Trophoblast cell (in vitro differentiated cells and primary cell): Measurements from ENCODE around the gene DIAPH3.

Experiments
- DNase-seq, 2 donors: peaks; one replicate each; pipeline ENCODE4 v3.0.0-alpha.2; 2016
- H2AFZ ChIP-seq: 2 replicates; pipeline ENCODE4 v1.6.1; 2013; ENCODE audit warnings: low read length, moderate library complexity, mild to moderate bottlenecking; ENCODE audit not compliant: insufficient read depth, poor library complexity
- H2AK5ac ChIP-seq: 2 replicates; pipeline ENCODE4 v1.6.1; 2013; ENCODE audit warnings: mild to moderate bottlenecking, low read length
- H2BK120ac ChIP-seq: 2 replicates; pipeline ENCODE4 v1.6.1; 2013; ENCODE audit warnings: low read length, mild to moderate bottlenecking, moderate library complexity; ENCODE audit not compliant: insufficient read depth, poor library complexity
- H2BK12ac ChIP-seq: 2 replicates; pipeline ENCODE4 v1.6.1; 2013; ENCODE audit warnings: mild to moderate bottlenecking, low read length, moderate library complexity
- H2BK5ac ChIP-seq: 2 replicates; pipeline ENCODE4 v1.6.1; 2013; ENCODE audit warnings: low read length, low read depth, moderate library complexity, mild to moderate bottlenecking; ENCODE audit not compliant: poor library complexity
- H3K14ac ChIP-seq: 2 replicates; pipeline ENCODE4 v1.6.1; 2013; ENCODE audit warnings: mild to moderate bottlenecking, low read length
- H3K18ac ChIP-seq: 2 replicates; pipeline ENCODE4 v1.6.1; 2013; ENCODE audit warnings: mild to moderate bottlenecking, low read length
- H3K23ac ChIP-seq: 2 replicates; pipeline ENCODE4 v1.6.1; 2013; ENCODE audit warnings: low read length
- H3K27ac ChIP-seq: 2 replicates; pipeline ENCODE4 v1.5.1; 2013; ENCODE audit warnings: low read depth, mild to moderate bottlenecking, inconsistent platforms, low read length, moderate library complexity
- H3K27me3 ChIP-seq: 2 replicates; pipeline ENCODE4 v1.6.1; 2013; ENCODE audit warnings: inconsistent platforms, mild to moderate bottlenecking, low read length, moderate library complexity; ENCODE audit not compliant: insufficient read depth
- H3K36me3 ChIP-seq, 2 experiments: 1 replicate in 1 of 2; 2 replicates in 1 of 2; pipeline ENCODE4 v1.6.1; 2013; ENCODE audit warnings: low read length in 2 of 2, mild to moderate bottlenecking in 2 of 2, moderate library complexity in 1 of 2; ENCODE audit not compliant: insufficient read depth in 2 of 2, control insufficient read depth in 1 of 2
- H3K4ac ChIP-seq: 2 replicates; pipeline ENCODE4 v1.6.1; 2013; ENCODE audit warnings: low read depth, mild to moderate bottlenecking, low read length, moderate library complexity
- H3K4me1 ChIP-seq, 2 experiments: 1 replicate in 1 of 2; 2 replicates in 1 of 2; pipeline ENCODE4 v1.6.1; 2013; ENCODE audit warnings: low read length in 2 of 2, mild to moderate bottlenecking in 2 of 2, moderate library complexity in 1 of 2; ENCODE audit not compliant: insufficient read depth in 2 of 2, control insufficient read depth in 1 of 2
- H3K4me2 ChIP-seq: 2 replicates; pipeline ENCODE4 v1.6.1; 2013; ENCODE audit warnings: inconsistent platforms, mild to moderate bottlenecking, low read length, moderate library complexity
- H3K4me3 ChIP-seq: 2 replicates; pipeline ENCODE4 v1.5.1; 2013; ENCODE audit warnings: mild to moderate bottlenecking, low read depth, low read length, inconsistent platforms
- H3K79me1 ChIP-seq: one replicate; pipeline ENCODE4 v1.6.1; 2013; ENCODE audit warnings: low read length
- H3K79me2 ChIP-seq: 2 replicates; pipeline ENCODE4 v1.6.1; 2013; ENCODE audit warnings: low read length, mild to moderate bottlenecking; ENCODE audit not compliant: control insufficient read depth, insufficient read depth, poor library complexity
- H3K9ac ChIP-seq: 2 replicates; pipeline ENCODE4 v1.6.1; 2013; ENCODE audit warnings: mild to moderate bottlenecking, low read length
- H3K9me3 ChIP-seq: 2 replicates; pipeline ENCODE4 v1.6.1; 2013; ENCODE audit warnings: low read depth, mild to moderate bottlenecking, control low read depth, inconsistent platforms, low read length; ENCODE audit not compliant: insufficient read depth
- H4K12ac ChIP-seq: 2 replicates; pipeline ENCODE4 v1.6.1; 2013; ENCODE audit warnings: low read depth, mild to moderate bottlenecking, low read length, moderate library complexity
- H4K8ac ChIP-seq: 2 replicates; pipeline ENCODE4 v1.6.1; 2013; ENCODE audit warnings: low read depth, mild to moderate bottlenecking, low read length, moderate library complexity
- H4K91ac ChIP-seq: one replicate; pipeline ENCODE4 v1.6.1; 2013; ENCODE audit warnings: low read depth, mild to moderate bottlenecking, low read length, moderate library complexity
- WGBS: extraction: QIAGEN DNeasy Blood & Tissue Kit; methylation state at CpG from one replicate; pipeline ENCODE4 v1.1.7; 2013; ENCODE audit warnings: missing lambda C conversion rate; ENCODE audit not compliant: insufficient read length, insufficient coverage; ENCODE audit errors: extremely low coverage; 5-methylcytosine and 5-hydroxymethylcytosine counted together

DIAPH3 gene

GRCh38 chr13:60138674-60139073 lies 25.1 kb downstream of the DIAPH3 start:
- no peaks in the 10 kb centered on the region for H3K27me3 ChIP-seq
- H3K4me3 ChIP-seq: no peak overlapping the region
- peaks cover 0 to 2% of the 10 kb centered on the region in 2 experiments for H3K36me3 ChIP-seq
- H2AFZ ChIP-seq: no peak overlapping the region
- H3K4me1 ChIP-seq: no peaks in the 10 kb centered on the region
- no peak overlapping the region for H2AK5ac ChIP-seq
- no peaks in the 10 kb centered on the region for H3K9me3 ChIP-seq
- no peak overlapping the region for H3K9ac ChIP-seq
- H2BK120ac ChIP-seq: no peak overlapping the region
- H3K4ac ChIP-seq: no peak overlapping the region
- no peak overlapping the region for H3K27ac ChIP-seq
- WGBS: no CpG with 5 or more reads among the region's 1 CpG
- H3K4me2 ChIP-seq: no peak overlapping the region
- H4K8ac ChIP-seq: no peak overlapping the region
- H3K23ac ChIP-seq: no peak overlapping the region
- H3K18ac ChIP-seq: no peak overlapping the region
- H2BK12ac ChIP-seq: no peak overlapping the region
- H3K79me1 ChIP-seq: no peaks in the 10 kb centered on the region
- H2BK5ac ChIP-seq: no peak overlapping the region
- DNase-seq: peak in 1 of 2 donors; percentile 29
- no peak overlapping the region for H3K14ac ChIP-seq
- H4K91ac ChIP-seq: no peak overlapping the region
- no peak overlapping the region for H4K12ac ChIP-seq
- peaks cover 2% of the 10 kb centered on the region for H3K79me2 ChIP-seq

- DNase-seq: peak; percentile 85 to 97
- H2AFZ ChIP-seq: no peak overlapping the region
- no peak overlapping the region for H2BK120ac ChIP-seq
- H2AK5ac ChIP-seq: no peak overlapping the region
- no peak overlapping the region for H2BK5ac ChIP-seq
- H3K4me1 ChIP-seq: no peaks in the 10 kb centered on the region
- H3K4me2 ChIP-seq: no peak overlapping the region
- no CpG with 5 or more reads among the region's 8 CpGs for WGBS
- no peaks in the 10 kb centered on the region for H3K79me1 ChIP-seq
- H3K9ac ChIP-seq: no peak overlapping the region
- no peak overlapping the region for H4K12ac ChIP-seq
- no peak overlapping the region for H3K4me3 ChIP-seq
- no peak overlapping the region for H4K91ac ChIP-seq
- no peak overlapping the region for H4K8ac ChIP-seq
- no peak overlapping the region for H3K14ac ChIP-seq
- no peak overlapping the region for H3K4ac ChIP-seq
- peaks cover 0 to 2% of the 10 kb centered on the region in 2 experiments for H3K36me3 ChIP-seq
- no peak overlapping the region for H3K18ac ChIP-seq
- H3K79me2 ChIP-seq: peaks cover 2% of the 10 kb centered on the region
- H2BK12ac ChIP-seq: no peak overlapping the region
- no peaks in the 10 kb centered on the region for H3K9me3 ChIP-seq
- no peaks in the 10 kb centered on the region for H3K27me3 ChIP-seq
- no peak overlapping the region for H3K23ac ChIP-seq
- no peak overlapping the region for H3K27ac ChIP-seq
Measured at GRCh38 chr13:60137911-60138560, 25.7 kb downstream of the DIAPH3 start.

- no peaks in the 10 kb centered on the region for H3K79me1 ChIP-seq
- no peaks in the 10 kb centered on the region for H3K27me3 ChIP-seq
- no peak overlapping the region for H2AK5ac ChIP-seq
- peaks cover 0 to 3% of the 10 kb centered on the region in 2 experiments for H3K36me3 ChIP-seq
- H4K91ac ChIP-seq: no peak overlapping the region
- no peak overlapping the region for H3K27ac ChIP-seq
- H3K18ac ChIP-seq: no peak overlapping the region
- no peak overlapping the region for H2BK12ac ChIP-seq
- no peak for DNase-seq
- H3K23ac ChIP-seq: no peak overlapping the region
- H2BK5ac ChIP-seq: no peak overlapping the region
- H2BK120ac ChIP-seq: no peak overlapping the region
- H3K9ac ChIP-seq: no peak overlapping the region
- no CpG with 5 or more reads among the region's 1 CpG for WGBS
- H2AFZ ChIP-seq: no peak overlapping the region
- no peaks in the 10 kb centered on the region for H3K9me3 ChIP-seq
- H3K4me2 ChIP-seq: no peak overlapping the region
- H4K8ac ChIP-seq: no peak overlapping the region
- H3K79me2 ChIP-seq: no peaks in the 10 kb centered on the region
- no peaks in the 10 kb centered on the region for H3K4me1 ChIP-seq
- no peak overlapping the region for H3K4me3 ChIP-seq
- H4K12ac ChIP-seq: no peak overlapping the region
- H3K14ac ChIP-seq: no peak overlapping the region
- H3K4ac ChIP-seq: no peak overlapping the region
Measured at GRCh38 chr13:60135344-60135743, 28.4 kb downstream of the DIAPH3 start.

- no peak overlapping the region for H3K4me2 ChIP-seq
- H4K12ac ChIP-seq: no peak overlapping the region
- no peak overlapping the region for H3K27ac ChIP-seq
- H3K9me3 ChIP-seq: no peaks in the 10 kb centered on the region
- DNase-seq: no peak
- no peak overlapping the region for H4K91ac ChIP-seq
- no peak overlapping the region for H2BK120ac ChIP-seq
- H3K4me1 ChIP-seq: no peaks in the 10 kb centered on the region
- no peak overlapping the region for H3K23ac ChIP-seq
- H3K14ac ChIP-seq: no peak overlapping the region
- no peak overlapping the region for H3K4me3 ChIP-seq
- peaks cover 0 to 3% of the 10 kb centered on the region in 2 experiments for H3K36me3 ChIP-seq
- no peaks in the 10 kb centered on the region for H3K27me3 ChIP-seq
- no peak overlapping the region for H2BK12ac ChIP-seq
- no CpG with 5 or more reads among the region's 4 CpGs for WGBS
- no peaks in the 10 kb centered on the region for H3K79me2 ChIP-seq
- no peak overlapping the region for H2AFZ ChIP-seq
- H4K8ac ChIP-seq: no peak overlapping the region
- no peak overlapping the region for H2AK5ac ChIP-seq
- H3K9ac ChIP-seq: no peak overlapping the region
- no peak overlapping the region for H3K4ac ChIP-seq
- no peak overlapping the region for H2BK5ac ChIP-seq
- H3K79me1 ChIP-seq: no peaks in the 10 kb centered on the region
- H3K18ac ChIP-seq: peak overlapping the region; percentile 78
Measured at GRCh38 chr13:60134376-60134775, 29.4 kb downstream of the DIAPH3 start.
